Natural killer cell (primary cell): ENCODE results near the gene RPL13A. TPM values are rescaled to one million over a fixed set of nuclear protein-coding genes. Genes with fewer than 3 reads are reported as not detected.

ENCODE experiments used
- ATAC-seq, 3 donors: fragments of 150-1000 bp in 2 of 3; fragments of 200-7000 bp in 1 of 3; cut with Tn5 transposase; 1 replicate in 1 of 3; 2 replicates in 2 of 3; pipeline ENCODE4 v1.10.0; 2021; ENCODE audit warnings: mild to moderate bottlenecking in 2 of 3, moderate library complexity in 2 of 3
- DNase-seq, 2 donors: peaks; one replicate each; pipeline versions ENCODE4 v3.0.0 to v3.0.0-alpha.2; 2013 to 2021; ENCODE audit warnings: mixed read lengths in 1 of 2
- H3K27ac ChIP-seq: one replicate; pipeline ENCODE4 v1.5.1; 2013; ENCODE audit warnings: mild to moderate bottlenecking, low read length
- H3K27me3 ChIP-seq: one replicate; pipeline ENCODE4 v1.6.1; 2013; ENCODE audit warnings: low read length; ENCODE audit not compliant: control insufficient read depth, insufficient read depth
- H3K36me3 ChIP-seq: one replicate; pipeline ENCODE4 v1.6.1; 2013; ENCODE audit warnings: low read length; ENCODE audit not compliant: control insufficient read depth, insufficient read depth
- H3K4me1 ChIP-seq: one replicate; pipeline ENCODE4 v1.6.1; 2013; ENCODE audit warnings: low read length; ENCODE audit not compliant: control insufficient read depth, insufficient read depth
- H3K4me3 ChIP-seq: one replicate; pipeline ENCODE4 v1.5.1; 2013; ENCODE audit warnings: low read length
- H3K9me3 ChIP-seq: one replicate; pipeline ENCODE4 v1.6.1; 2013; ENCODE audit warnings: low read length; ENCODE audit not compliant: control insufficient read depth, insufficient read depth
- H3K27ac Mint-ChIP-seq, 2 donors: one replicate each; pipeline ENCODE4 v1.8.0; 2022; ENCODE audit warnings: mild to moderate bottlenecking in 2 of 2, mixed read lengths in 2 of 2, moderate library complexity in 1 of 2
- H3K27me3 Mint-ChIP-seq, 2 donors: one replicate each; pipeline ENCODE4 v1.8.0; 2022; ENCODE audit warnings: low read depth in 2 of 2, mixed read lengths in 2 of 2
- H3K36me3 Mint-ChIP-seq: one replicate; pipeline ENCODE4 v1.8.0; 2022; ENCODE audit warnings: mixed read lengths
- H3K4me1 Mint-ChIP-seq, 2 donors: one replicate each; pipeline ENCODE4 v1.8.0; 2022; ENCODE audit warnings: mixed read lengths in 2 of 2
- H3K4me3 Mint-ChIP-seq: one replicate; pipeline ENCODE4 v1.8.0; 2022; ENCODE audit warnings: mild to moderate bottlenecking, moderate library complexity, mixed read lengths
- H3K9me3 Mint-ChIP-seq, 2 donors: one replicate each; pipeline ENCODE4 v1.8.0; 2022; ENCODE audit warnings: mixed read lengths in 2 of 2
- WGBS: methylation state at CpG from one replicate; pipeline ENCODE4 v1.1.7; 2013; ENCODE audit warnings: missing lambda C conversion rate; ENCODE audit not compliant: insufficient coverage; 5-methylcytosine and 5-hydroxymethylcytosine counted together
- intact Hi-C: fragments of 100-400 bp; cut with micrococcal nuclease; formaldehyde crosslinking; loops from one replicate; pipeline ENCODE4 v1.14.2; 2022
- total RNA-seq, 4 donors: library from RNA; stranded (reverse); fragments of 120-200 nt in 1 of 4; gene quantifications; one replicate each; pipeline versions ENCODE4 v1.2.3 to v1.2.4, GENCODE V29; 2013 to 2022
- TF ChIP-seq, protein P1 (sequence below): fragments of 200-600 bp; IDR thresholded peaks from one replicate; pipeline ENCODE4 v1.8.0; 2022; ENCODE audit warnings: antibody characterized with exemption

RPL13A gene
- total RNA-seq, 3 donors from 2014 or later (not counting 1 experiment from before 2014, with no cell fraction given): 1,881 to 2,284 (median 2,283) TPM

DNA sequence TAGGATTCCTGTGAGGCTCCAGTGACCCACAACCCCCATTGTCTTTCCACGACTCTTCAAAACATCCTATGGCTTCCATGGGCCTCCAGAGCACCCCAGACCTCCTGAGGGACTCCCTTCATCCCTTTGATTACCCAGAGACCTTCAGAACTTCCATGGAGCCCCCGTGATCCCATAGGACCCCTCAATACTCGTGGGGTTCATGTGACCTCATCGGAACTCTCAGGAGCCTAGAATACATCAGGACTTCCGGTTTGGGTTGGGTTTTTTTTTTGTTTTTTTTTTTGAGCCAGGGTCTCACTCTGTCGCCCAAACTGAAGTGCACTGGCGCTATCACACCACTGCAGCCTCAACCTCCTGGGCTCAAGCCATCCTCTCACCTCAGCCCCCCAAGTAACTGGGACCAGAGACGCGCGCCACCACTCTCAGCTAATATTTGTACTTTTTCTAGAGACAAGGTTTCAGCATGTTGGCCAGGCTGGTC is 33.6 kb upstream of the RPL13A start:
- Mint-ChIP-seq H3K27me3 (no peaks in the 10 kb centered on the region), H3K36me3 (no peaks in the 10 kb centered on the region), H3K4me3 (peak overlapping the region; percentile 95), H3K9me3 (no peaks in the 10 kb centered on the region), H3K4me1 (peaks cover 37 to 45% of the 10 kb centered on the region in 2 donors), H3K27ac (peak overlapping the region; percentile 98 to 100)
- H3K36me3 ChIP-seq: peaks cover 12% of the 10 kb centered on the region
- H3K4me3 ChIP-seq: peak overlapping the region; percentile 78
- TF ChIP-seq, protein P1, sequence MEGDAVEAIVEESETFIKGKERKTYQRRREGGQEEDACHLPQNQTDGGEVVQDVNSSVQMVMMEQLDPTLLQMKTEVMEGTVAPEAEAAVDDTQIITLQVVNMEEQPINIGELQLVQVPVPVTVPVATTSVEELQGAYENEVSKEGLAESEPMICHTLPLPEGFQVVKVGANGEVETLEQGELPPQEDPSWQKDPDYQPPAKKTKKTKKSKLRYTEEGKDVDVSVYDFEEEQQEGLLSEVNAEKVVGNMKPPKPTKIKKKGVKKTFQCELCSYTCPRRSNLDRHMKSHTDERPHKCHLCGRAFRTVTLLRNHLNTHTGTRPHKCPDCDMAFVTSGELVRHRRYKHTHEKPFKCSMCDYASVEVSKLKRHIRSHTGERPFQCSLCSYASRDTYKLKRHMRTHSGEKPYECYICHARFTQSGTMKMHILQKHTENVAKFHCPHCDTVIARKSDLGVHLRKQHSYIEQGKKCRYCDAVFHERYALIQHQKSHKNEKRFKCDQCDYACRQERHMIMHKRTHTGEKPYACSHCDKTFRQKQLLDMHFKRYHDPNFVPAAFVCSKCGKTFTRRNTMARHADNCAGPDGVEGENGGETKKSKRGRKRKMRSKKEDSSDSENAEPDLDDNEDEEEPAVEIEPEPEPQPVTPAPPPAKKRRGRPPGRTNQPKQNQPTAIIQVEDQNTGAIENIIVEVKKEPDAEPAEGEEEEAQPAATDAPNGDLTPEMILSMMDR: no peak
- no peaks in the 10 kb centered on the region for H3K9me3 ChIP-seq
- no peak for ATAC-seq
- peak in 1 of 2 donors; percentile 61 for DNase-seq
- WGBS: 22% methylated on average over 10 of the region's 10 CpGs
- no peaks in the 10 kb centered on the region for H3K27me3 ChIP-seq
- intact Hi-C loops: loop anchor here (1.0 to 2.0 kb wide), 5 partner anchors 16 to 424 kb away; partner anchors contain the start of genes AKT1S1, RPL13A, RPS11 and TBC1D17
- H3K4me1 ChIP-seq: peaks cover 52% of the 10 kb centered on the region
- H3K27ac ChIP-seq: peak overlapping the region; percentile 99

DNA sequence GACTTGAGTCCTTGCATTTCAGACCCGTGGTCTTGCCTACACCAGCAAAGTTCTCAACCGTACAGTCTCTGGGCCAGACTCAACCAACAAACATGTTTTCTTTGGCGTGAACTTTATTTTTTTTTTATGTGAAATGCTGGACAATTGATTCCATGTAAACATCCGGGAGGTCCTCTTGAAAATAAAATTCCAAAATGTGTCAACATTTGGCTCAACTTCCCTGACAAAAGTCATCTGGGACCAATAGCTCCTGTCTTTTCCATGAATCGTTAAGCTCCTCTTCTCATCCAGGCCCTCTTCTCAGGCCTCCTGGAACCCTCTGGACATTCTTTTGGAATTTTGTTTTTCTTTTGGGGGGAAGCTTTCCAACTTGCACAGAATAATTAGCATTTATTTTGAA is 31.6 kb upstream of the RPL13A start:
- H3K27ac Mint-ChIP-seq: no peak overlapping the region
- Histone ChIP-seq H3K27me3 (no peaks in the 10 kb centered on the region), H3K4me3 (no peak overlapping the region), H3K4me1 (peaks cover 47% of the 10 kb centered on the region), H3K9me3 (no peaks in the 10 kb centered on the region), H3K36me3 (peaks cover 13% of the 10 kb centered on the region), H3K27ac (no peak overlapping the region)
- TF ChIP-seq, protein P1: no peak
- WGBS: 96% methylated on average over 5 of the region's 5 CpGs
- H3K27me3 Mint-ChIP-seq: no peaks in the 10 kb centered on the region
- no peak for ATAC-seq
- H3K4me3 Mint-ChIP-seq: no peak overlapping the region
- H3K9me3 Mint-ChIP-seq: no peaks in the 10 kb centered on the region
- peaks cover 26 to 36% of the 10 kb centered on the region in 2 donors for H3K4me1 Mint-ChIP-seq
- no peak for DNase-seq
- intact Hi-C loops: no loop called here
- H3K36me3 Mint-ChIP-seq: no peaks in the 10 kb centered on the region

- TF ChIP-seq, protein P1: no peak
- intact Hi-C loops: no loop called here
- ATAC-seq (no peak), DNase-seq (no peak)
- Histone ChIP-seq H3K27ac (no peak overlapping the region), H3K4me1 (peaks cover 42% of the 10 kb centered on the region), H3K4me3 (no peak overlapping the region), H3K9me3 (no peaks in the 10 kb centered on the region), H3K27me3 (no peaks in the 10 kb centered on the region), H3K36me3 (peaks cover 13% of the 10 kb centered on the region)
- 92% methylated on average over 5 of the region's 5 CpGs for WGBS
- H3K36me3 Mint-ChIP-seq: no peaks in the 10 kb centered on the region
- H3K4me3 Mint-ChIP-seq: peak overlapping the region; percentile 66
- H3K9me3 Mint-ChIP-seq: no peaks in the 10 kb centered on the region
- no peaks in the 10 kb centered on the region for H3K27me3 Mint-ChIP-seq
- no peak overlapping the region for H3K27ac Mint-ChIP-seq
- peaks cover 24 to 33% of the 10 kb centered on the region in 2 donors for H3K4me1 Mint-ChIP-seq
Observed at GRCh38 chr19:49456326-49456725, 31.1 kb upstream of the RPL13A start.

DNA sequence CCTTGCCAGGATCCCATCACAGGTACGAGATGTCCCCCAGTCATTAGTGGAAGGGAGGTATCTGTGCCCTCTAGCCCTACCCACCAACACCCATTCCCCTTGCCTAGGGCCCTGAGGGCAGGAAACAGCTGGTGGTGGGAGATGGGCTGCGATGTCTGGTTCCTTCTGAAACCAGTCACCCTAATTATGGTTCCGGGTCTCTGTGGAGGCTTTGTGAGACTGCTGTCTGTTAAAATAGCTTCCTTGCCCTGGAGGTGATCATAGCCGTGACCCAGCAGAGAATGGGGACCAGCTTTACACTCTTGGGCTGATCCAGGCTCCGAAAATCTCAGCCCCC is 28.9 kb upstream of the RPL13A start:
- peak overlapping the region in 1 of 2 donors; percentile 13 for H3K27ac Mint-ChIP-seq
- H3K4me3 ChIP-seq: no peak overlapping the region
- no peaks in the 10 kb centered on the region for H3K36me3 Mint-ChIP-seq
- TF ChIP-seq, protein P1: no peak
- H3K9me3 Mint-ChIP-seq: no peaks in the 10 kb centered on the region
- no peak for DNase-seq
- intact Hi-C loops: no loop called here
- H3K27ac ChIP-seq: peak overlapping the region; percentile 80
- no peaks in the 10 kb centered on the region for H3K27me3 Mint-ChIP-seq
- peaks cover 27% of the 10 kb centered on the region for H3K4me1 ChIP-seq
- H3K4me3 Mint-ChIP-seq: no peak overlapping the region
- WGBS: 69% methylated on average over 4 of the region's 5 CpGs
- no peaks in the 10 kb centered on the region for H3K9me3 ChIP-seq
- H3K27me3 ChIP-seq: no peaks in the 10 kb centered on the region
- no peak for ATAC-seq
- peaks cover 18% of the 10 kb centered on the region for H3K36me3 ChIP-seq
- H3K4me1 Mint-ChIP-seq: peaks cover 9 to 14% of the 10 kb centered on the region in 2 donors
